Vagina (tissue), 2 donors: ENCODE results near the gene PIP5K1C.

ENCODE experiments used
- POLR2A ChIP-seq, 2 donors: fragments of 450-650 bp; IDR thresholded peaks; one replicate each; pipeline ENCODE4 v1.6.1; 2017; ENCODE audit warnings: antibody characterized with exemption in 2 of 2, mild to moderate bottlenecking in 2 of 2, moderate library complexity in 2 of 2
- TF ChIP-seq, protein P1 (sequence below), 3 experiments: fragments of 450-650 bp in 2 of 3; fragments of 200-600 bp in 1 of 3; sonication (generic) in 1 of 3; IDR thresholded peaks; one replicate each; pipeline ENCODE4 v1.5.1; 2017 to 2019; ENCODE audit warnings: antibody characterized with exemption in 3 of 3, mild to moderate bottlenecking in 2 of 3, moderate library complexity in 2 of 3

- TF ChIP-seq, protein P1, sequence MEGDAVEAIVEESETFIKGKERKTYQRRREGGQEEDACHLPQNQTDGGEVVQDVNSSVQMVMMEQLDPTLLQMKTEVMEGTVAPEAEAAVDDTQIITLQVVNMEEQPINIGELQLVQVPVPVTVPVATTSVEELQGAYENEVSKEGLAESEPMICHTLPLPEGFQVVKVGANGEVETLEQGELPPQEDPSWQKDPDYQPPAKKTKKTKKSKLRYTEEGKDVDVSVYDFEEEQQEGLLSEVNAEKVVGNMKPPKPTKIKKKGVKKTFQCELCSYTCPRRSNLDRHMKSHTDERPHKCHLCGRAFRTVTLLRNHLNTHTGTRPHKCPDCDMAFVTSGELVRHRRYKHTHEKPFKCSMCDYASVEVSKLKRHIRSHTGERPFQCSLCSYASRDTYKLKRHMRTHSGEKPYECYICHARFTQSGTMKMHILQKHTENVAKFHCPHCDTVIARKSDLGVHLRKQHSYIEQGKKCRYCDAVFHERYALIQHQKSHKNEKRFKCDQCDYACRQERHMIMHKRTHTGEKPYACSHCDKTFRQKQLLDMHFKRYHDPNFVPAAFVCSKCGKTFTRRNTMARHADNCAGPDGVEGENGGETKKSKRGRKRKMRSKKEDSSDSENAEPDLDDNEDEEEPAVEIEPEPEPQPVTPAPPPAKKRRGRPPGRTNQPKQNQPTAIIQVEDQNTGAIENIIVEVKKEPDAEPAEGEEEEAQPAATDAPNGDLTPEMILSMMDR (IDR thresholded peaks at IDR 0.05): no peak
- no peak for TF ChIP-seq POLR2A (IDR thresholded peaks at IDR 0.05)
Observed at GRCh38 chr19:3586707-3587346, 113.4 kb downstream of the PIP5K1C start.
